GM12878 (cell line): ENCODE measurements around the gene PRM1.

Experiments
- CBX5 ChIP-seq: sonication (generic); IDR thresholded peaks from 2 replicates; pipeline ENCODE4 v1.6.1; 2016; ENCODE audit warnings: low read depth, moderate library complexity, mild to moderate bottlenecking, inconsistent platforms
- POLR2AphosphoS2 ChIP-seq: IDR thresholded peaks from 2 replicates; pipeline ENCODE4 v1.6.1; 2011; ENCODE audit warnings: low read depth, mild to moderate bottlenecking, low read length, improper control_type of control experiment, moderate library complexity
- POLR2AphosphoS5 ChIP-seq: IDR thresholded peaks from 2 replicates; pipeline ENCODE4 v1.6.1; 2011; ENCODE audit warnings: mild to moderate bottlenecking, low read length, inconsistent platforms
- SP1 ChIP-seq: IDR thresholded peaks from one replicate; pipeline ENCODE4 v1.6.1; 2011; ENCODE audit warnings: low read depth, low read length

DNA sequence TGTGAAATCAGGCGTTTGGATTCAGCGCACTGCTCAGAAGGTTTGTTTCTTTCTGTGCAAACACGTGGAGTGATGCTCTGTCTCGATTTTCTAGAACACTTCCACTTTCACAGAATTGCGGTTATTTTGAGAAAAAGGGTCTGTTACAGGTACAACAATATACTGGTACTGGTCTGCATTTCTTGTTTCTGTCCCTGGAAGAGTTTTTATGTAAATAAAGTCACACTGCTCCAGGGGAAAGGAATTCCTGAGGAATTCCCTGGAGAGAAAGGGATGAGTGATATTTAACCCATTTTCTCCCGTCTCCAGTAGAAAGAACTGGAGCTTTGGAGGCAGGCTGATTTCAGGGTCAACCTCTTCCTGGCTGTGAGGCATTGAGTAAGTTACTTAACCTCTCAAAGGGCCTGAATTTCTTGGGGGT is 48.0 kb upstream of the PRM1 start:
- no peak for TF ChIP-seq POLR2AphosphoS5
- TF ChIP-seq SP1: no peak
- no peak for TF ChIP-seq CBX5
- no peak for TF ChIP-seq POLR2AphosphoS2
